NCI-H524 (cell line): Measurements from ENCODE around the gene RNF40.
"Not testable (repeated sequence)": the region's sequence is repeated elsewhere in the genome, so short reads cannot be mapped to it uniquely, and the experiment has no call there.

ENCODE experiments used
- DNase-seq, 2 experiments: peaks; one replicate each; lab custom pipeline; 2025; lab: John Stamatoyannopoulos, UW

RNF40 gene

GRCh38 chr16:30820952-30821421 lies 58.9 kb downstream of the RNF40 start:
- DNase-seq = no peak

GRCh38 chr16:30821441-30821840 lies 59.3 kb downstream of the RNF40 start:
- DNase-seq = not testable (repeated sequence)

GRCh38 chr16:30821891-30822290 lies 59.8 kb downstream of the RNF40 start:
- DNase-seq = no peak
